ENCODE measurements around the gene STC2. TPM values are rescaled to one million over a fixed set of nuclear protein-coding genes. Genes with fewer than 3 reads are reported as not detected.

STC2 gene
- total RNA-seq, 4 donors from 2014 or later: 1.5 to 8.1 (median 2.0) TPM

DNA sequence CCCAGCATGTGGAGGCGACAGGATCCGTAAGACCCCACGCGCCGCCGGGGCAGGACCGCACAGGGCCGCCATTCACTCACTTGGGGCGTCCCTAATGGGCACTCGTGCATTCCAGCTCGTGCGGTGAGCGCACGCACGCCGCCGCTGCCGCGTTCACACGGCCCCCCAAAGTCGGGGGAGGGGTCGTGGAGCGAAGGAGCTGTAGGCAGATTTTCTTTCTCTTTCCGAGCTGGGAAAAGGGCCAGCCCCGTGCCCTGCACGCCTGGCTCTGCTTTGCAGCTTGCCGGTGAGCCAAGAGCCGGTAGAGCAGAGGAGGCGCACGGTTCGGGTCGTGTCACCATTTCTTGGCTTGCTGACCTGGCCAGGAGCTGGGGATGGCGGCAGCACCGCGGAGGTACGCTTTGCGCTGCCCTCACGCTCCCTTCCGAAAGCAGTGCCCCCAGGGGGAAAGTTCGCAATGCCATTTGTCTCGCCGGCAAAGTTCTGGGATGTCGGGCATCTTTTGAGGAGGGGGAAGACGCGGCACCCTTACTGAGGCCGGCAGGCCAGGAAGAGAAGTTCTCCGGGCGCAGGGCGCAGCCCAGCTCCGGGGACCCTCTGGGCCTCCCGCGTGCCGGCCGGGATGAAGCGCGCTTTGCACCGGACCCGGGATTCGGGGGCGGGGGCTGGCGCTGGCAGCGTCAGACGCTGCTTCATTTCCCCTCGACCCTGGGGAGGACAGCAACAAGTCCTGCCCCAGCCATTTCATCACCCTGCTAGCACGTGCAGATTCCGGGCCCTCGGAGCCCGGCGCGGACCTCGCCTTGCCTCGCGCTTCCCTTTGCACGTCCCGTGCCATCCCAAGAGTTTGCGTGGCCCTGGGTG, 898 bp downstream of the STC2 start:
- TF ChIP-seq POLR2A (IDR thresholded peaks at IDR 0.05): no peak
- TF ChIP-seq EP300 (IDR thresholded peaks at IDR 0.05; ENCODE audit: low read depth): no peak
- no peak for TF ChIP-seq POLR2AphosphoS5 (IDR thresholded peaks at IDR 0.05)
- TF ChIP-seq, protein P1, sequence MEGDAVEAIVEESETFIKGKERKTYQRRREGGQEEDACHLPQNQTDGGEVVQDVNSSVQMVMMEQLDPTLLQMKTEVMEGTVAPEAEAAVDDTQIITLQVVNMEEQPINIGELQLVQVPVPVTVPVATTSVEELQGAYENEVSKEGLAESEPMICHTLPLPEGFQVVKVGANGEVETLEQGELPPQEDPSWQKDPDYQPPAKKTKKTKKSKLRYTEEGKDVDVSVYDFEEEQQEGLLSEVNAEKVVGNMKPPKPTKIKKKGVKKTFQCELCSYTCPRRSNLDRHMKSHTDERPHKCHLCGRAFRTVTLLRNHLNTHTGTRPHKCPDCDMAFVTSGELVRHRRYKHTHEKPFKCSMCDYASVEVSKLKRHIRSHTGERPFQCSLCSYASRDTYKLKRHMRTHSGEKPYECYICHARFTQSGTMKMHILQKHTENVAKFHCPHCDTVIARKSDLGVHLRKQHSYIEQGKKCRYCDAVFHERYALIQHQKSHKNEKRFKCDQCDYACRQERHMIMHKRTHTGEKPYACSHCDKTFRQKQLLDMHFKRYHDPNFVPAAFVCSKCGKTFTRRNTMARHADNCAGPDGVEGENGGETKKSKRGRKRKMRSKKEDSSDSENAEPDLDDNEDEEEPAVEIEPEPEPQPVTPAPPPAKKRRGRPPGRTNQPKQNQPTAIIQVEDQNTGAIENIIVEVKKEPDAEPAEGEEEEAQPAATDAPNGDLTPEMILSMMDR (IDR thresholded peaks at IDR 0.05): no peak
- 2 to 5% methylated on average over 12 to 54 of the region's 76 CpGs for WGBS, 2 donors (ENCODE audit: low coverage in 1 of 2)
- intact Hi-C loops (cut with DNase I; ENCODE audit: low total_unique reads): no loop called here
- Histone ChIP-seq H3K27me3 (peaks cover 75% of the 10 kb centered on the region), H3K4me1 (peaks cover 31 to 52% (median 48%) of the 10 kb centered on the region in 4 donors), H3K4me3 (peak overlapping the region; percentile 8 to 48 (median 22)), H3K36me3 (no peaks in the 10 kb centered on the region), H3K27ac (no peak overlapping the region), H3K9me3 (no peaks in the 10 kb centered on the region)
- in situ Hi-C loops (cut with MboI; ENCODE audit: low pct_ligation_motif_present in 1 of 4, low pct_unique_long_range_greater_than_20kb in 1 of 4, low sequenced_read_pairs in 3 of 4): no loop called here
- no peak for DNase-seq

DNA sequence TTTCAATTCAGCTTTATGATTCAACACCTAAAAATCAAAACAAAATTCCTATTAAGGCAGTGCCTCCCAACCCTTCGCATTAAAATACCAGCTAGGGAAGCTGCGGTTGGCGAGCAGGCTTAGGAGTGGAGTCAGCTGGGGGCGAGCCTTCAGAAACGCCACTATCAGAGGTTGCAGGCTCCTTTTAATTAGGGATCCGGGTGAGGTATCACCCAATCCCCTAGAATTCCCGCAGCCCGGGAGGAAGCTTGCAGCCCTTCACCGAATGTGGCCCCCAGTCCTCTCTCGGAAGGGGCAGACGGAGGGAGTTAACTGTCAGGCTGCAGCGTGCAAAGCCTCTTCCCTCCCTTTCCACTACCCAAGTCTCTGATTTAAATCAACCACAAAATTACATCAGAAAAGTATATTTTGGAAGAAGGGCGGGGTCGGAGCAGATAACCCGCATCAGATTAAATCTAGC, 1.7 kb downstream of the STC2 start:
- no peak overlapping the region for H3K27ac ChIP-seq
- H3K36me3 ChIP-seq: no peaks in the 10 kb centered on the region
- no peaks in the 10 kb centered on the region for H3K9me3 ChIP-seq
- in situ Hi-C loops (cut with MboI; ENCODE audit: low pct_ligation_motif_present in 1 of 4, low pct_unique_long_range_greater_than_20kb in 1 of 4, low sequenced_read_pairs in 3 of 4) (no loop called here), intact Hi-C loops (cut with DNase I; ENCODE audit: low total_unique reads) (no loop called here)
- H3K4me1 ChIP-seq: peaks cover 31 to 52% (median 48%) of the 10 kb centered on the region in 4 donors
- WGBS, 2 donors (ENCODE audit: low coverage in 1 of 2): 33% methylated on average over 15 of the region's 15 CpGs; no CpG with 5 or more reads in 1 of the 2 donors
- no peak for DNase-seq
- H3K4me3 ChIP-seq: peak overlapping the region in 2 of 4 donors; percentile 24 to 48
- peaks cover 67% of the 10 kb centered on the region for H3K27me3 ChIP-seq
- no peak for TF ChIP-seq POLR2A (IDR thresholded peaks at IDR 0.05)
- no peak for TF ChIP-seq POLR2AphosphoS5 (IDR thresholded peaks at IDR 0.05)

DNA sequence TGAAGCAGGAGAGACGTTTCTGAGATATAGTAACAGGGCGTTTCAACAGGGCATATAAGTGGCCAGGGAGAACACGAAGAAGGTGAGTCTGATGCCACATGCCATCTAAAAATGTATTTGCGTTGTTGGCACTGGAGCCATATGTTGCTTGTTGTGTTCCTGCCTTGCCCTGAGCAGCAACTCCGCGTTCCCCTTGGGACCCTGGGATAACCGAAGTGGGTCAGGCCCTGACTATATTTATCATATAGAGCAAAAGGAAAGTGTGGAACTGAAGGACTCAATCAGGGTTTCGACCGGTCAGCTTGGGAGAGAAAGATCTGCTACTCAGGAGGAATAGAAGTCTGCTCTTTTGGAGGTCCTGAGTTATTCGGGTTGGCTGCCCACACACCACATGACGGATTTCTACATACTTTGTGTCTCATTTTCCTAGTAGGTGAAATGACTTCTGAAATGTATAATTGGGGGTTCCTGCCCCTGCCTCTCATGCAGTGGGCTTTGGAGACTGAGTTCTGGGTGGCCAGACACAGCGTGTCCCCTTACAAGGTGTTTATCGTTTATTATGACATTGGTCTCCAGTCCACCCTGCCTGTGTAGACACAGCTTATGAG, 3.0 kb downstream of the STC2 start:
- Histone ChIP-seq H3K27ac (peak overlapping the region in 1 of 4 donors; percentile 56), H3K4me3 (no peak overlapping the region), H3K36me3 (no peaks in the 10 kb centered on the region), H3K27me3 (peaks cover 56% of the 10 kb centered on the region), H3K9me3 (no peaks in the 10 kb centered on the region), H3K4me1 (peaks cover 31 to 55% (median 48%) of the 10 kb centered on the region in 4 donors)
- in situ Hi-C loops (cut with MboI; ENCODE audit: low pct_ligation_motif_present in 1 of 4, low pct_unique_long_range_greater_than_20kb in 1 of 4, low sequenced_read_pairs in 3 of 4): no loop called here
- DNase-seq: no peak
- TF ChIP-seq POLR2A (IDR thresholded peaks at IDR 0.05) (no peak), EP300 (IDR thresholded peaks at IDR 0.05; ENCODE audit: low read depth) (no peak), POLR2AphosphoS5 (IDR thresholded peaks at IDR 0.05) (no peak)
- TF ChIP-seq, protein P1 (IDR thresholded peaks at IDR 0.05): no peak
- intact Hi-C loops (cut with DNase I; ENCODE audit: low total_unique reads): no loop called here
- 78 to 97% methylated on average over 7 to 13 of the region's 13 CpGs for WGBS, 2 donors (ENCODE audit: low coverage in 1 of 2)

DNA sequence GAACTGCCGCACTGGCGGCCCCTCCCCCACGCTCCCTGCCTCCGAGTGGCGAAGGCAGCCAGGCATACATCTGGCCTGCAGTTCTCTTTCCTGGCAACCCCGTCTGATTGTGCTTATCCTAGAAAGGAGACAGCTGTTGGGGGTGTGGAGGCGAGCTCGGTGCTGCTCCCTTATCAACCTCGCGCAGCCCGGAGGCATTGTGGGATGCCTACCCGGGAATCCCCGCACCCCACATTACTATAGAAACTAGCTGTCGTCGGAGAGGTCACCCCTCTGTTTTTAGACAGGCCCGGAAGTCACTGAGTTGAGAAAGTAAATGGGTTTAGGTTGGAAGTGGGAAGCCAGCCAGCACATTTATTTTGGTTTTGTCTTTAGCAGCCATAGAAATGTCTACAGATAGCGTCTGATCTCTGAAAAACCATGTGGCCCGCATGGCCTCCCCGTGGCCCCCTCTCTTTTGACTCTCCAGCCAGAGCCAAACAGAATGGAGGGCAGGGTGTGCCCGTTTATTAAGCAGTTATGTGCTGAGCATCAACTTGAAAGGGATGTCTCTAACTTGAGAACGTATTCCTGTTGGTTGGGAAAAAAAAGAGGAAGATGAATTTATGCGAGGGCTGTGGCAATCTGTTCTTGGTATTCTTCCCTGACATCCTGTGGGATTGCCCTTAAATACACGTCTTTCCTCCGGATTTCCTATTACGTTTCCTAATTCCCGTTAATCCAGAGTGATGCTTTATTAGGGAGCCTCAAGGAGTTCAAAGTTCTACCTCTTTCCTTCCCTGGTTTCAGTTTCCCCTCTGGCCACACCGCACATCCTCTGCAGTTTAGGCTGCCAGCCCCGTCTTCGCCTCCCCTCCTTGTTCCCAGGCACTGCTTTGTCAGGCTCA, 3.9 kb downstream of the STC2 start:
- H3K27ac ChIP-seq: peak overlapping the region; percentile 21 to 56 (median 40)
- peak; percentile 81 for DNase-seq
- H3K4me1 ChIP-seq: peaks cover 30 to 54% (median 42%) of the 10 kb centered on the region in 4 donors
- WGBS, 2 donors (ENCODE audit: low coverage in 1 of 2): 25 to 28% methylated on average over 12 to 29 of the region's 29 CpGs
- no peak overlapping the region for H3K4me3 ChIP-seq
- intact Hi-C loops (cut with DNase I; ENCODE audit: low total_unique reads) (no loop called here), in situ Hi-C loops (cut with MboI; ENCODE audit: low pct_ligation_motif_present in 1 of 4, low pct_unique_long_range_greater_than_20kb in 1 of 4, low sequenced_read_pairs in 3 of 4) (loop anchor here in 1 of 4 donors (25.0 kb wide), 1 partner anchor 238 kb away; no protein-coding TSS in a partner anchor)
- TF ChIP-seq POLR2AphosphoS5 (IDR thresholded peaks at IDR 0.05) (peak; percentile 42 to 66 (median 63)), POLR2A (IDR thresholded peaks at IDR 0.05) (no peak)
- no peaks in the 10 kb centered on the region for H3K9me3 ChIP-seq
- H3K36me3 ChIP-seq: no peaks in the 10 kb centered on the region
- H3K27me3 ChIP-seq: peaks cover 48% of the 10 kb centered on the region

Measured in transverse colon (tissue), 4 donors.